GM18520 (cell line): ENCODE data around the gene HOMER3.

Source experiments
- ATAC-seq: cut with Tn5 transposase; IDR thresholded peaks from one replicate; pipeline ENCODE4 v1.9.1; 2021; ENCODE audit not compliant: unreplicated experiment

HOMER3 gene

DNA sequence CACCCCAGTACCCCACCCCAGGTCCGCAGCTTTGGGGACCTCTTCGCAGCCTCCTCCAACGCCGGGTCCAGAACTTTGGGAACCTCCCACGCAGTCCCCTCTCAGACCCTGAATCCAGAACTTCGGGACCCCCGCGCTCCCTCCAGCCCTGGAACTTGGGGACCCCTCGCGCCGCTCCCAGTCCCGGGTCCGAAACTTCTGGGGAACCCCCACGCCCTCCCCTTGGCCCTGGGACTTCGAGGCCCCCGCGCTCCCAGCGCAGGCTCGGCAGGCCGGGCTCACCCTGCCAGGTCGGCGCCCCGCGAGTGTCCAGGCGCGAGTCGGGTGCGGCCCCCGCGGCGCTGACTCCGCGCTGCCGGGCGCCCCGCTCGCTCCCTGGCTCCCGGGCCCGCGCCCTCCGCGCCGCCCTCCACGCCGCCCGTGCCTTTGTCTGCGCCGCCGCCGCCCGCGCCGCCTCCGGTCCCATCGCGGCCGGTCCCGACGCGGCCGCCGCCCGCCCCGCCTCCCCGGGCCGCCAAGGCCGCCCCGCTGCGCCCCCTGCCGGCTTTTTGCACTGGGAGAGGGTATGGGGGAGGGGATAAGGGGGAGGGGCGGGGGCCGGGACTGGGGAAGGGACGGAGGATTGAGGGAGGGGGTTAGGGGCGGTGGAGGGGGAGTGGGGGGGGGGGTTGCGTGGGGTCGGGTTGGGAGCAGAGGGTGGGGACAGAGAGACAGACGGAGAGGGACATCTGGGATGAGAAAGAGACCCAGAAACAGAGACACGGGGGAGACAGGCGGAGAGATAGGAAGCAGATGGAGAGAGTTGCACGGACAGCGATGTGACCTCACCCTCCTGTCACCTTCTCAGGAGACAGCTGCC, at the start of gene HOMER3:
Gene HOMER3, minus strand, starts transcription at position 449 of the 859 bp plus-strand sequence. CDS start 2,235 bp downstream, outside the sequence.
- no peak for ATAC-seq

DNA sequence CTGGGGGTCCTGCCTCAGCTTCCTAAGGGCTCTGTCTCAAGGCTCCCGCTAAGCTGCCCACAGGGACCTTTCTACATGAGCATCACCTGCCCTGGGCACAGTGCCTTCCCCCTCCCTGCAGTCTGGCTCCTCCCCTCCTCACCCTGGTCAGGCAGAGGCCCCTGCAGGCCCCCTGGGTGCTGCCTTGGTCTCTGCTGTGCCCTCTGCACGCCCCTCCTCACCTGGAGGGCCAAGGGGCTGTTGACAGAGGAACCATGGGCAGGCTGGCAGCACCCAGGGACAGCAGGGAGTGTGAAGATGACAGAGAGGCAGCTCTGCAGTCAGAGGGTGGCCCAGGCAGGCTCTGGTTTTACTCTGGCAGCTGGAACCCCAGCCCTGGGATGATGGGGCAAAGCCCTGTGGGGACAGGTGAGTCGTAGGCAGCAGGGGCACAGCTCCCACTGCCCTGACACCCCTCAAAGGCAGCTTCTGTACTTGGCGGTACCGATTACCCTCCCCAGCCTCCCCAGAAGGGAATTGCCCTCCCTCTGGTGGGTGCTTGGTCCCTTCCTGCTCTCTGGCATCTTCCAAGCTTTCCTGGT, 49.2 kb upstream of the HOMER3 start:
- no peak for ATAC-seq

DNA sequence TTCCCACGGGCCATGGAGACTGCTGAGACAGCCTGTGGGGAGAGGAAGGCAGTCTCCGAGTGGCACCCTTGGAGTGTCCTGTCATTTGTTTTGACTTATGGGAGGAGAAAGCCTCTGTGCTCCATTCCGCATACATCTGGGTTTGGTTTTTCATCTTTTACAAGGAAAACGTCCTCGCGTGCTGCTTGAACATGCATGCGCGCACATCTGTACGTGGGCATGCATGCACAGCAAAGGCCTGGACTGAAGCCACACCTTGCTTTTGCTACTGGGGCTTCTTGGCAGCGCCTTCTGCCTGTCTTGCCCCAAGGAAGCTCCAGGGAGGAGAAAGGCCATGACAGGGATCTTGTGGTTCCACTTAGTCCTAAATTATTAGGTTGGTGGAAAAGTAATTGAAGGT, 48.3 kb upstream of the HOMER3 start:
- no peak for ATAC-seq

- ATAC-seq, result no peak
Observed at GRCh38 chr19:18987456-18987855, 46.4 kb upstream of the HOMER3 start.

DNA sequence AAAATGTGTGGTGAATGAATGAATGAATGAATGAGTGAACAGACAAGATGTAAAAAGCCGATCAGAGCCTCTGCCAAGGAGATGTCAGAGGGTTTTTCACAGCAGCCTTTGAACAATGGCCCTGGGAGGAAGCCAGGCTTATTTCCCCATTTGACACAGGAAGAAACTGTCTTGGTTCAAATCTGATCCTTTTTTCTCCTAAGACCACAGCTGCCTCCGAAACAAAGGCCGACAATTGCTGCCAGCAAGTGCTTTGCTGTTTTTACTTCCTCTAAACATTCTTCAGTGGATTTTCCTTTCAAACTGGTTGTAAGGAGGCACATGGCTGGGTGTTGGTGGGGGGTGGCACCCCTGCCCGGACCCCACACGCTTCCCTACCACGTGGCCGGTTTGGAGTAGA, 44.2 kb upstream of the HOMER3 start:
- no peak for ATAC-seq

DNA sequence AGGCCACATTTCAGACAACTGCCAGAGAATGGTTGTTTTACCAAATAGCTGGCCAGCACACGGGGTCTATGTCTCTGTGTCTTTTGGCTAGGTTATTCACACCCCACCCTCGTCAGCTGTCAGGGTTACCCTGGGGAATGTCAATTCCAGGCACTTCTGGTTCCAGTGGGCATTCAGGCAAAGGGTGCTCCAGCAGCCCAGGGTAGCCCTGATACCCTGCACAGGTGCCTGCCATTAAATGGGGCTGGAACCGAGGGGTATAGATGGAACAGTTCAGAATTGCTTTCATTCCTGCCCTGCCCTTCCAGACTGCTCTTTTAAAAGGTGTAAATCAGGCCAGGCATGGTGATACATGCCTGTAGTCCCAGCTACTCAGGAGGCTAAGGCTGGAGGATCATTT, 43.2 kb upstream of the HOMER3 start:
- ATAC-seq, result no peak

DNA sequence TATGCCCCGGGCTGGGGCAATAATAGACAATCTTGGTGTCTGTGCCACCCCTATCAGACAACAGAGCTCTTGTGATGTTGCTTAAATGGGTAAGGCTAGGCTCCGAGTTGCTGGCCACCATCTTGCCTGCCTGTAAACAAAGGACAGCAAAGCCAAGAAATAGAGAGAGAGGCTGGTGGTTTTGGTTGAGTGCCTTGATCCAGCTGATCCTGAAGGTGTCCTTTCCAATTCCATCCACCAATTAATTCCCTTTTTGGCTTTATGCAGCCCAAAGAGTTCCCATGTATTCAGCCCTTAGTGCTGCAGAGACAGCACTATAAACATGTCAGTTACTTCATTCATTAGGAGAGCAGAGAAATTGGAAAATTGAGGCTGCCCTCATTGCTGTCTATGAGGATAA, 41.7 kb upstream of the HOMER3 start:
- ATAC-seq, result no peak

GRCh38 chr19:18980432-18981020, 39.5 kb upstream of the HOMER3 start:
- no peak for ATAC-seq

DNA sequence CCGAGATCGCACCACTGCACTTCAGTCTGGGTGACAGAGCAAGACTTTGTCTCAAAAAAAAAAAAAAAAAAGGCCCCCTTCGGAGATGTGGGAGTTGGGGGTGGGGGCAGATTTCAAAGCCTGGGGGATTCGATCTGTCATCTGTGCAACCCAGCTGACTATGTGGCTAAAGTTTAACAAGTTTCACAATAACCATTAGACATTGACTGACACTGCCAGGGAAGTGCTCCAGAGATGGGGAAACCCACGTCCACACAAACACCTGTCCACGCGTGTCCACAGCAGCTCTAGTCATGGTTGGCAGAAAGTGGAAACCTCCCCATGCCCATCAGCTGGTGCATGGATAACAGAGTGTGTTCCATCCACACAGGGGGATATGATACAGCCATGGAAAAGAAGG, 37.6 kb upstream of the HOMER3 start:
- no peak for ATAC-seq

- ATAC-seq, result no peak
Observed at GRCh38 chr19:18975869-18976268, 34.9 kb upstream of the HOMER3 start.

DNA sequence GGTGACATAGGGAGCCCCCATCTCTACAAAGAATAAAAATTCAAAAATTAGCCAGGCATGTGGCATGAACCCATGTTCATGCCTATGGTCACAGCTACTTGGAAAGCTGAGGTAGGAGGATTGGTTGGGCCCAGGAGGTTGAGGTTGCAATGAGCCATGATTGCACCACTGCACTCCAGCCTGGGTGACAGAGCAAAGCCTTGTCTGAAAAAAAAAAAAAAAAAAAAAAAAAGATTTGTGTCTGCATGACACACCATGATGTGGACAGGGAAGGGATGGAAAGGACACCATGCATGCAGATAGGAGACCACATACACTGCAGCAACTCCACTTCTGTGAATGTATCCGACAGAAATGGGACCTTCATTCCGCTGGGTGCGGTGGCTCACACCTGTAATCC, 34.0 kb upstream of the HOMER3 start:
- ATAC-seq, result no peak

GRCh38 chr19:18972851-18973250, 31.8 kb upstream of the HOMER3 start:
- ATAC-seq, result no peak

GRCh38 chr19:18972301-18972811, 31.3 kb upstream of the HOMER3 start:
- ATAC-seq, result no peak

DNA sequence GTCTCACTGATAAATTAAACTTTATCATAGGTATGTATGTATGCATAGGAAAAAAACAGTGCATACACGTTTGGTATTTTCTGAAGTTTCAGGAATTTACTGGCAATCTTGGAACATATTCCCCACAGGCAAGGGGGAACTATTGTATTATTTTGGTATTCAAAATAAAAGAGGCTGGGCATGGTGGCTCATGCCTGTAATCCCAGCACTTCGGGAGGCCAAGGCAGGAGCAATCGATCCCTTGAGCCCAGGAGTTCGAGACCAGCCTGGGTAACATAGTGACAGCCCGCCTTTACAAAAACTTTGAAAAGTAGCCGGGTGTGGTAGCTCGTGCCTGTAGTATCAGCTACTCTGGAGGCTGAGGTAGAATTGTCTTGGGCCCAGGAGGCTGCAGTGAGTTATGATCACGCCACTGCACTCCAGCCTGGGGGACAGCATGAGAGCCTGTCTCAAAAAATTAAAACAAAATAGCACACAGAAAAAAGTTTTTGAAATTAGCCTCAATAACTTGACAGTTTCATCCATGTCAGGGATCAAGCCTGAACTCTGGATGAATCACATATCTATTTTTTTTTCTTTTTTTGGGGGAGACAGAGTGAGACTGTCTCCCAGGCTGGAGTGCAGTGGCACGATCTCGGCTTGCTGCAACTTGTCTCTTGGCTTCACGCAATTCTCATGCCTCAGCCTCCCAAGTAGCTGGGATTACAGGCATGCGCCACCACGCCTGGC, 29.1 kb upstream of the HOMER3 start:
- ATAC-seq, result no peak

- ATAC-seq, result no peak
Observed at GRCh38 chr19:18967358-18968146, 26.5 kb upstream of the HOMER3 start.

DNA sequence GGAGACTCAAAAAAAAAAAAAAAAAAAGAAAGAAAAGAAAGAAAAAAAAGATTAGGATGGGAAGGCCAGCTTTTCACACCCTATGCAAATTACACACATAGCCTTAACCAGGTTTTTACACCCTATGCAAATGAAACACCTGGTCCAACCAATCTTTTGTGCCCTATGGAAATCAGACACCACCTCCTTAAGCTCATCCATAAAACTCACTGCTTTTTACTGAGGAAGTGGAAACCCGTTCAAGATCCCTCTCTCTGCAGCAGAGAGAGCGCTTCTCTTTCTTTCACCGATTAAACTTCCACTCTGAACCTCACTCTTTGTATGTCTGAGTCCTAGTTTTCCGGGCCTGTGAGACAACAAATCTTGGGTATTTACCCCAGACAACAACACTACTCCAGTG, 25.3 kb upstream of the HOMER3 start:
- no peak for ATAC-seq

DNA sequence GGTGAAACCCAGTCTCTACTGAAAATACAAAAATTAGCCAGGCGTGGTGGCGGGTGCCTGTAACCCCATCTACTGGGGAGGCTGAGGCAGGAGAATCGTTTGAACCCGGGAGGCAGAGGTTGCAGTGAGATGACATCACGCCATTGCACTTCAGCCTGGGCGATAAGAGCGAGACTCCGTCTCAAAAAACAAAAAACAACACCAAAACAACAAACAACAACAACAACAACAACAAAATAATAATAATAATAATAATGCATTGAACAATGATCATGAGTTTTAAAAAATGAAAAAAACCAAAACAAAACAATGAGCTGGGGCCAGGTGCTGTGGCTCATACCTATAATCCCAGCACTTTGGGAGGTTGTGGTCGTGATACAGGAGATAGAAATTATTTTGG, 23.1 kb upstream of the HOMER3 start:
- no peak for ATAC-seq

DNA sequence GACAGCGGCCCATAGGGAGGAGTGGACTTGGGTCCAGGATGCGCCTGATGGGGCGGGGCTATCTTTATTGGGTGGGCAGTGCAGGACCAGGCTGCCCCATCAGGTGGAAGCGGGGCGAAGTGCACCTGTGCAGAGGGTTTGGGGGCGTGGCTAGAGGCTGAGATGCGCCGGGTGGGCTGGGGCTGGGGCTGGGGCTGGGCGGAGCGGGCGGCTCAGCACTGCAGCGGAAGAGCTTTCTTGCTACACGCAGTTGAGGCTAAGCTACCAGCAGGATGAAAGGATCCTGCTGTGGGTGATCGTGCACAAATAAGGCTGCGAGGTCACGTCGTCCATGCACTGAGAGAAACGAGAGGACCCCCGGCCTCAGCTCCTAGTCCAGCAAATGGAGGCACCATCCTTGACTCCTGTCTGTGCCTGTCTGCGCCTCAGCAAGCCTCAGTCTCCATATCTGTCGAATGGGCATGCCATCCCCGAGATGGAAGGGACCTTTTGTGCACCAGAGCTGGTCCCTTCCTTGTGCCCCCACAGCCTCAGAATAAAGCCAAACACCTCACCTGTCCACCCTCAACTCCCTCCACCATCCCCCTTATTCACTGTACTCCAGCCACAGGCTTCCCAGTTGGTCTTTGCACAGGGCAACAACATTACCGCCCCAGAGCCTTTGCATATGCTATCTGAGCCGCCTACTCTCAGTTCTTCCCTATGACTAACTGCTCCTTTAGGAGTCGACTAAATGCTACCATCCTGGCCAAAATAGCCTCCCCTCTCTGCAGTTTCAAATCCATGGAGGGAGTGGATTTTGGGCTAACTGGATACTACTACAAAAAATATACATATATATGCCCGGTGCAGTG, 21.0 kb upstream of the HOMER3 start:
- no peak for ATAC-seq

DNA sequence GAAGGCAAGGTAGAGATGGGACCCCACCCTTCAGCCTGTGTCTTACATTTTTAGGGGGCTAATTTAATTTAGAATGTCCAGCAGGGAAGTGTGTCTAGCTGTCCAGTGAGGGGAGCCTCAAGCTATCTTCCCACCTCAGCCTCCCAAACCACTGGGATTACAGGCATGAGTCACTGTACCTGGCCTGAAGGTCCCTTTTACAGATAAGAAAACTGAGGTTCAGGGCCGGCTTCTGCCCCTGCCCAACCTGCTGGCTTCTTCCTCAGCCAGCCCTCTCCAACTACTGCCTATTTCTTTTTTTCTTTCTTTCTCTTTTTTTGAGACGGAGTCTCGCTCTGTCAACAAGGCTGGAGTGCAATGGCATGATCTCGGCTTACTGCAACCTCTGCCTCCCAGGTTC, 19.4 kb upstream of the HOMER3 start:
- ATAC-seq, result no peak

DNA sequence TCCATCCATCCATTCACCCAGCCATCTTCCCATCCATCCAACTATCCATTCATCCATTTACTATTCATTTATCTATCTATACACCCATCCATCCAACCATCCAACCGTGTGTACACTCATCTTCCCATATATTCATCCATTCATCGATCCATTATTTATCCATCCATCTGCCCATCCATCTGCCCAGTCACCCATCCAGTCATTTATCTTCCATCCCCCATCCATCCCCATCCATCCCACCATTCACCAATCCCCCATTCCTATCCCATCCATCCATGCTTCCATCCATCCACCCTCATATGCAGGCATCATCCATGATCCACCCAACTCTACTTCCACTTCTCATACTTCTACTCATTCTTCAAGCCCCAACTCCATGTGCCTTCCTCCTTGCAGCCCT, 14.0 kb upstream of the HOMER3 start:
- no peak for ATAC-seq
